ENCODE results near the gene CRELD2.

- TF ChIP-seq POLR2AphosphoS5 (IDR thresholded peaks at IDR 0.05; ENCODE audit: low read depth, low read length) (no peak), REST (IDR thresholded peaks at IDR 0.05; ENCODE audit: insufficient read depth in 1 of 2, low read depth in 2 of 2, low read length in 2 of 2) (no peak), TAF1 (IDR thresholded peaks at IDR 0.05; ENCODE audit: borderline replicate concordance, insufficient read depth, low read length) (no peak)
Measured at GRCh38 chr22:49906071-49906798, 12.2 kb upstream of the CRELD2 start.

Measured in PFSK-1 (cell line).